ENCODE measurements around the gene PCDHGA10.
A peak's percentile ranks its signal among the peaks of the same experiment; 100 is the strongest.

The PCDHGA10 gene

GRCh38 chr5:141412854-141413539 is at the start of gene PCDHGA10:
TSS of gene PCDHGA10 (plus strand) at chr5:141412987. CDS start at chr5:141413176, 189 bp downstream.
- peak within 1 kb of the TSS; percentile 11 to 44 for H3K4me3 ChIP-seq (replicated peaks in 1 of 2; ENCODE audit: low read depth in 2 of 2, low read length in 2 of 2)
- DNase-seq (ENCODE audit: low read depth in 2 of 2), result peak; percentile 73 to 81

GRCh38 chr5:141363952-141364660 is 48.7 kb upstream of the PCDHGA10 start, which contains the start of gene PCDHGA5:
TSS of gene PCDHGA5 (plus strand) at chr5:141364162. CDS start at chr5:141364331, 169 bp downstream.
- peak within 1 kb of the TSS; percentile 9 to 24 for H3K4me3 ChIP-seq (replicated peaks in 1 of 2; ENCODE audit: low read depth in 2 of 2, low read length in 2 of 2)
- TF ChIP-seq CTCF (IDR thresholded peaks at IDR 0.05; ENCODE audit: low read depth, low read length), result no peak
- DNase-seq (ENCODE audit: low read depth in 2 of 2), result peak; percentile 22 to 38

More at GRCh38 chr5:141412854-141413539, at the start of gene PCDHGA10:
- TF ChIP-seq CTCF (IDR thresholded peaks at IDR 0.05; ENCODE audit: low read depth, low read length), result peak; percentile 68

GRCh38 chr5:141366016-141366896 is 46.5 kb upstream of the PCDHGA10 start:
- no peak overlapping the region for H3K4me3 ChIP-seq (replicated peaks in 1 of 2; ENCODE audit: low read depth in 2 of 2, low read length in 2 of 2)
- DNase-seq (ENCODE audit: low read depth in 2 of 2), result no peak
- TF ChIP-seq CTCF (IDR thresholded peaks at IDR 0.05; ENCODE audit: low read depth, low read length), result no peak

GRCh38 chr5:141369994-141370848 is 42.6 kb upstream of the PCDHGA10 start, which contains the start of gene PCDHGB3:
TSS of gene PCDHGB3 (plus strand) at chr5:141370242. CDS start at chr5:141370395, 153 bp downstream.
- peak; percentile 52 for TF ChIP-seq CTCF (IDR thresholded peaks at IDR 0.05; ENCODE audit: low read depth, low read length)
- H3K4me3 ChIP-seq (replicated peaks in 1 of 2; ENCODE audit: low read depth in 2 of 2, low read length in 2 of 2), result peak within 1 kb of the TSS; percentile 30 to 38
- DNase-seq (ENCODE audit: low read depth in 2 of 2), result peak; percentile 66 to 73

- no peak for TF ChIP-seq CTCF (IDR thresholded peaks at IDR 0.05; ENCODE audit: low read depth, low read length)
- H3K4me3 ChIP-seq (replicated peaks in 1 of 2; ENCODE audit: low read depth in 2 of 2, low read length in 2 of 2), result no peak overlapping the region
- no peak for DNase-seq (ENCODE audit: low read depth in 2 of 2)
Measured at GRCh38 chr5:141371572-141372475, 41.0 kb upstream of the PCDHGA10 start.
